ENCODE data around the gene BCL11A.

The BCL11A gene

GRCh38 chr2:60500861-60501260, 52.6 kb downstream of the BCL11A start:
- DNase-seq, result no peak

- DNase-seq, result no peak
Measured at GRCh38 chr2:60499651-60500265, 53.7 kb downstream of the BCL11A start.

- no peak for DNase-seq
Measured at GRCh38 chr2:60498816-60499429, 54.5 kb downstream of the BCL11A start.

GRCh38 chr2:60498127-60498815, 55.2 kb downstream of the BCL11A start:
- no peak for DNase-seq

GRCh38 chr2:60497500-60497899, 56.0 kb downstream of the BCL11A start:
- no peak for DNase-seq

GRCh38 chr2:60496956-60497355, 56.5 kb downstream of the BCL11A start:
- no peak for DNase-seq

- DNase-seq, result no peak
Measured at GRCh38 chr2:60496475-60496874, 57.0 kb downstream of the BCL11A start.

GRCh38 chr2:60495041-60495625, 58.3 kb downstream of the BCL11A start:
- DNase-seq, result no peak

GRCh38 chr2:60493804-60494387, 59.6 kb downstream of the BCL11A start:
- no peak for DNase-seq

GRCh38 chr2:60492548-60492947, 60.9 kb downstream of the BCL11A start:
- DNase-seq, result no peak

GRCh38 chr2:60490848-60491247, 62.6 kb downstream of the BCL11A start:
- DNase-seq, result no peak

- DNase-seq, result no peak
Measured at GRCh38 chr2:60490441-60490840, 63.0 kb downstream of the BCL11A start.

GRCh38 chr2:60489289-60489688, 64.2 kb downstream of the BCL11A start:
- DNase-seq, result no peak

- no peak for DNase-seq
Measured at GRCh38 chr2:60488291-60488690, 65.2 kb downstream of the BCL11A start.

- no peak for DNase-seq
Measured at GRCh38 chr2:60487174-60487573, 66.3 kb downstream of the BCL11A start.

- no peak for DNase-seq
Measured at GRCh38 chr2:60486551-60486950, 66.9 kb downstream of the BCL11A start.

GRCh38 chr2:60486067-60486466, 67.4 kb downstream of the BCL11A start:
- DNase-seq, result no peak

GRCh38 chr2:60485550-60485949, 67.9 kb downstream of the BCL11A start:
- DNase-seq, result no peak

- DNase-seq, result no peak
Measured at GRCh38 chr2:60485055-60485454, 68.4 kb downstream of the BCL11A start.

GRCh38 chr2:60484133-60484645, 69.3 kb downstream of the BCL11A start:
- DNase-seq, result no peak

GRCh38 chr2:60483401-60483800, 70.1 kb downstream of the BCL11A start:
- DNase-seq, result no peak

GRCh38 chr2:60482222-60482621, 71.2 kb downstream of the BCL11A start:
- no peak for DNase-seq

GRCh38 chr2:60481257-60481656, 72.2 kb downstream of the BCL11A start:
- no peak for DNase-seq
